ENCODE results near the gene TSPAN18. TPM values are rescaled to one million over a fixed set of nuclear protein-coding genes. Genes with fewer than 3 reads are reported as not detected.

The TSPAN18 gene
- total and polyA plus RNA-seq, 2 experiments from 2014 or later, result 6.0 to 10.6 TPM

DNA sequence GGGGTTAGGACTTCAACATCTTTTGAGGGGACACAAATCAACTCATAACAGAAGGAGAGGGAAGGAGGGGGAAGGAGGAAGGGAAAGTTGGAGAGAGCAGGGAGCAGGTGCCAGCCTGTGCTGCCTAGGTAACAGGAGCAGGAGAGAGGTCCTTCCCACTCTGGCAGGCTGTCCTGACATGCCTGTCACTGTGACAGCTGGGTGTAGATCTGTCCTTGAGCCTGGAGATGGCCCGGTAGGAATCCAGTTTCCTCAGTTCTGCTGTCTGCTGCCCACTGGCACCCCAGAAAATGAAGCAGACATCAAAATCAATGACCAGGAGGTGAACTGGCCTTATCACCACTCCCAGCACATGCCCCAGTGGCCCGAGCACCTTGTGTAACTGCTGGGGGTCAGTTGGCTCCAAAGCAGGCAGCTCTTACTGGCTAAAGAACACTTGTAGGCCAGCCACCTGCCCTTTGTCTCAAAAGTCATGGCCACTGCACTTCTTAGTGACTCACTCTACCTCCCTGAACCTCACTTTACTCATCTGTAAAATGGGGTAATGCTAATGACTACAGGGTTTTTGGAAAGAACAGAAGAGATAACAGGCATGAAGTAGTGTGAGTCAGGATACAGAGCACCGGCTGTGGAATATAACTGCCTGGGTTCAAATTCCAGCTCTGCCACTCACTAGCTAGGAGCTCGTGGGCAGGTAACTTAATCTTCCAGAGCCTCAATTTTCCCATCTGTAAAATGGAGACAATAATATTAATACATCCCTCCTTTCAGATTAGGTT, 8.0 kb upstream of the TSPAN18 start (continued):
- no peak for TF ChIP-seq EZH2 (IDR thresholded peaks at IDR 0.05; ENCODE audit: low read depth, unreplicated experiment)
- no peak for TF ChIP-seq EZH2phosphoT487 (IDR thresholded peaks at IDR 0.05; ENCODE audit: unreplicated experiment)
- TF ChIP-seq, protein P1, sequence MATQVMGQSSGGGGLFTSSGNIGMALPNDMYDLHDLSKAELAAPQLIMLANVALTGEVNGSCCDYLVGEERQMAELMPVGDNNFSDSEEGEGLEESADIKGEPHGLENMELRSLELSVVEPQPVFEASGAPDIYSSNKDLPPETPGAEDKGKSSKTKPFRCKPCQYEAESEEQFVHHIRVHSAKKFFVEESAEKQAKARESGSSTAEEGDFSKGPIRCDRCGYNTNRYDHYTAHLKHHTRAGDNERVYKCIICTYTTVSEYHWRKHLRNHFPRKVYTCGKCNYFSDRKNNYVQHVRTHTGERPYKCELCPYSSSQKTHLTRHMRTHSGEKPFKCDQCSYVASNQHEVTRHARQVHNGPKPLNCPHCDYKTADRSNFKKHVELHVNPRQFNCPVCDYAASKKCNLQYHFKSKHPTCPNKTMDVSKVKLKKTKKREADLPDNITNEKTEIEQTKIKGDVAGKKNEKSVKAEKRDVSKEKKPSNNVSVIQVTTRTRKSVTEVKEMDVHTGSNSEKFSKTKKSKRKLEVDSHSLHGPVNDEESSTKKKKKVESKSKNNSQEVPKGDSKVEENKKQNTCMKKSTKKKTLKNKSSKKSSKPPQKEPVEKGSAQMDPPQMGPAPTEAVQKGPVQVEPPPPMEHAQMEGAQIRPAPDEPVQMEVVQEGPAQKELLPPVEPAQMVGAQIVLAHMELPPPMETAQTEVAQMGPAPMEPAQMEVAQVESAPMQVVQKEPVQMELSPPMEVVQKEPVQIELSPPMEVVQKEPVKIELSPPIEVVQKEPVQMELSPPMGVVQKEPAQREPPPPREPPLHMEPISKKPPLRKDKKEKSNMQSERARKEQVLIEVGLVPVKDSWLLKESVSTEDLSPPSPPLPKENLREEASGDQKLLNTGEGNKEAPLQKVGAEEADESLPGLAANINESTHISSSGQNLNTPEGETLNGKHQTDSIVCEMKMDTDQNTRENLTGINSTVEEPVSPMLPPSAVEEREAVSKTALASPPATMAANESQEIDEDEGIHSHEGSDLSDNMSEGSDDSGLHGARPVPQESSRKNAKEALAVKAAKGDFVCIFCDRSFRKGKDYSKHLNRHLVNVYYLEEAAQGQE (IDR thresholded peaks at IDR 0.05; ENCODE audit: unreplicated experiment), result no peak

GRCh38 chr11:44725016-44725685, 1.6 kb upstream of the TSPAN18 start:
- ATAC-seq (no peak), DNase-seq (ENCODE audit: low spot score) (peak; percentile 50)
- H3K79me2 ChIP-seq (replicated peaks; ENCODE audit: insufficient read depth), result no peaks in the 10 kb centered on the region
- H3K36me3 ChIP-seq (ENCODE audit: insufficient read depth), result no peaks in the 10 kb centered on the region
- peak overlapping the region; percentile 86; the same call in 1 of the 2 replicates for H3K4me2 ChIP-seq
- H3K4me1 Mint-ChIP-seq, result peaks cover 57% of the 10 kb centered on the region
- peaks cover 55% of the 10 kb centered on the region for H3K27me3 Mint-ChIP-seq (ENCODE audit: insufficient read depth, low read depth, poor library complexity)
- no peaks in the 10 kb centered on the region; the same call in 2 of the 3 replicates for H3K9me3 Mint-ChIP-seq
- H3K4me3 Mint-ChIP-seq, result peak overlapping the region; percentile 82; the same call in 2 of the 3 replicates
- peak overlapping the region; percentile 83 for H2AFZ ChIP-seq
- peaks cover 4% of the 10 kb centered on the region; the same call in 1 of the 2 replicates for H4K20me1 ChIP-seq (replicated peaks; ENCODE audit: insufficient read depth)
- H3K4me1 ChIP-seq (ENCODE audit: insufficient read depth), result peaks cover 35% of the 10 kb centered on the region
- H3K27ac ChIP-seq (ENCODE audit: low read depth), result no peak overlapping the region
- H3K9me2 ChIP-seq (ENCODE audit: insufficient read depth), result no peaks in the 10 kb centered on the region
- H3F3A ChIP-seq (replicated peaks; ENCODE audit: low read depth), result peaks cover 22% of the 10 kb centered on the region
- H3K4me3 ChIP-seq, result no peak overlapping the region
- H3K36me3 Mint-ChIP-seq (ENCODE audit: low read depth), result no peaks in the 10 kb centered on the region
- H3K27ac Mint-ChIP-seq, result no peak overlapping the region
- H3K27me3 ChIP-seq (ENCODE audit: insufficient read depth), result peaks cover 62% of the 10 kb centered on the region
- TF ChIP-seq CTCF (conservative IDR thresholded peaks at IDR 0.05; ENCODE audit: low read depth in 2 of 2), result no peak

All from GM23338 (cell line).